GM19351 (cell line): Measurements from ENCODE around the gene ZNF646.

Experiments used
- ATAC-seq: cut with Tn5 transposase; IDR thresholded peaks from one replicate; pipeline ENCODE4 v1.9.1; 2021; ENCODE audit warnings: mild to moderate bottlenecking, moderate library complexity; ENCODE audit not compliant: unreplicated experiment

ZNF646 gene

DNA sequence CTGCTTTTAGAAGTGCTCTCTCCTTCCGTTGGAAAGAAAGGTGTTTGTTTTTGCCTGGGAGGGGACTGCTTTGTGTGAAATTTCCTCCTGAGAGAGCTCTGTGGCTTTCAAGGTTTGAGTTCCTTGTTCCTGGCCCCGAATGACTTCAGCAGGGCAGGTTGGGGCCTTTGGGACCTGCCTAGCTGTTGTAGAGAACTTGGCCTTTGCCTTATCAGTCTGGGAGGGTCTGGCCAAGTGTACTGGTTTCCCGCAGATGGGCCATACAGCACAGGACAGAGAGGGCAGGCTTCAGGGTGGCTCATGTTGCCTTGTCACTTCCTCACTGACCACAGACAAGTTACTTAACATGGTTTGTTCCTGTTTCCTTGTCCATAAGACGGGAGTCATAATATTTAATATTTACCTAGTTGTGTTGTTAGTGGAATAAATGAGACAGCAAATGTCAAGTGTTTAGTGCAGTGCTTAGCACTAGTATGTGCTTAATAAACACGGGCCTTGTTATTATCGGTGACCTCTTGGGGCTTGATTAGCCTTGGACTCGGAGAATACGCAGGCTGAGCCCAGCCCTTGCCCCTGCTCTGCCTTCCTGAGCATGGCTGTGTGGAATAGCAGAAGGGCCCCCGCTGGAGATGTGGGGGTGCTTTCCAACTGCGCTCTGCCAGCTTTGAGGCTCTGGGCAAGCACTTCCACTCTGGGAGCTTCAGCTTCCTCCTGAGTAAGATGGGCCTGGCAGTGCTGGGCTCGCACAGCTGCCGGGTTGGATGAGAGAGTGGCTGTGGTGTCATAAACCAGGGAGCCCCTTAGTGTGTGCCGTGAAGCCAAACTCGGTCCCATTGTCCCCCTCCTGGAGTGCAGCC, 54.7 kb downstream of the ZNF646 start:
- no peak for ATAC-seq

DNA sequence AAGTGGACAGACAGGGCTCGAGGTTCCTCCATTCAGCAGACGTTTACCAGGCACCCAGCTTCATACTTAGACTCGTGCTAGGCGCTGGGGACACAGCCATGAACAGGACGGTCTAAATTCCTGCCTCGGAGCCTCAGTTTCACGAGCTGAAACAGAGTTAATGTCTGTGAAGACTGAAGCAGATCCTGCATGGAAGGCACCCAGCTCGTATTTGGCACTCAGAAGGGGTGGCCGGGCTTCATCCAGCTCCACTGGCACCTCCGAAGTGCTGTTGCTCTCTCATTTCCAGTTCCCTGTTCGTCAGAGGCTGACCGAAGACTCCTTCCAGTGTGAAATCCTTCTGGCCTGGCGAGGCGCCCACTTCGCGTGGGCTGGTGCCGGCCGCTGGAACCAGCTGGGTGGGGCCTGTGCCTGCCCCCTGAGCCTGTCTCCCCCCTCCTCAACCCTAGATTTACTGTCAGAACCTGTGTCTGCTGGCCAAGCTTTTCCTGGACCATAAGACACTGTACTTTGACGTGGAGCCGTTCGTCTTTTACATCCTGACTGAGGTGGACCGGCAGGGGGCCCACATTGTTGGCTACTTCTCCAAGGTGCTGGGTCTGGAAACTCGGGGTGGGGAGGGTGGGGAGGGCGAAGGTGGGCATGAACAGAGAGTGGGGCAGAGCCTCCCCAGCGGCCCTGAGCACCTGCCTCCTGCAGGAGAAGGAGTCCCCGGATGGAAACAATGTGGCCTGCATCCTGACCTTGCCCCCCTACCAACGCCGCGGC, 55.5 kb downstream of the ZNF646 start:
- ATAC-seq: no peak

DNA sequence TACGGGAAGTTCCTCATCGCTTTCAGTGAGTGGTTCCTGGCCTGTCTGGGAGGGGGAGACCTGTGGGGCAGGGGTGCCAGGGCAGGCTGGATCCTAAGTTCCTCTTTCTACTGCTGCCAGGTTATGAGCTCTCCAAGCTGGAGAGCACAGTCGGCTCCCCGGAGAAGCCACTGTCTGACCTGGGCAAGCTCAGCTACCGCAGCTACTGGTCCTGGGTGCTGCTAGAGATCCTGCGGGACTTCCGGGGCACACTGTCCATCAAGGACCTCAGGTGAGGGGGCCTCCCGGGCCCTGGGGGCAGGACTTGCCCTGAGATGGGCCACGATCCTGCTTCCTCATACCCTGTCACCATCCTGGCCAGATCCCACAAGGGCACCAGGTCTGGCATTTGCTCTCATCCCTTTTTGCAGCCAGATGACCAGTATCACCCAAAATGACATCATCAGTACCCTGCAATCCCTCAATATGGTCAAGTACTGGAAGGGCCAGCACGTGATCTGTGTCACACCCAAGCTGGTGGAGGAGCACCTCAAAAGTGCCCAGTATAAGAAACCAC, 56.2 kb downstream of the ZNF646 start:
- no peak for ATAC-seq

DNA sequence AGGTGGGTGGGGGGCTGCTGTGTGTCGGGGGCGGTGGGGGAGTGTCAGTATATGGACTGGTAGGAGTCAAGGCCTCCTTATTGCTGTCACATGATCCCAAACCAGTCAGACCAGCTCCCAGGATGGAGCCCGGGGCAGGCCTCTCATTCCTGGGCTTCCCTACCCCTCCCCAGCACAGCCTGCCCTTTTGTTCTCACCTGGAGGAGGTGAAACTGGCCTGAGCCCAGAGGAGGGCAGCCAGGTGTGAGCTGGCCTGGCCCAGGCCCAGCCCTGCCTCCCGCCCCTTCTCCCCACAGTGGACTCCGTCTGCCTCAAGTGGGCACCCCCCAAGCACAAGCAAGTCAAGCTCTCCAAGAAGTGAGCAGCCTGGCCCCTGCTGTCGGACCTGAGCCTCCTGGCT, 56.7 kb downstream of the ZNF646 start:
- ATAC-seq: no peak

DNA sequence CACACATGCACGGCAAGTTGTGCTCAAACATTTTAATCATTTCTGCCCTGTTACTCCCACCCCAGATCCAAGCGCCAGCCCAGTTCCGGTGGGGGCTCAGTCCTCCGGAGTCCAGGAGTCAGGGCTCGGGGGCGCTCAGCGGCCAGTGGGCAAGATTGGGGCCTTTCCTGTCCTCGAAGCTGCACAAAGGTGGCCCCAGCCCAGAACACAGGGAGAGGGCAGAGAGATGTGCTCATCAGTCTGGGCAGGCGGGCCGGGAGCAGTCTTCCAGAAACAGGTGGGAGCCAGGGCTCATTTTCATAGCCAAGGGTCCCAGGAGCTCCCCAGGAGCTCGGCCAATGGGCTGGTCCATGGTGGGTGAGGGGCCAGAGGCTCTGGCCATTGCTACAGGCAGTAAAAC, 57.2 kb downstream of the ZNF646 start:
- no peak for ATAC-seq

DNA sequence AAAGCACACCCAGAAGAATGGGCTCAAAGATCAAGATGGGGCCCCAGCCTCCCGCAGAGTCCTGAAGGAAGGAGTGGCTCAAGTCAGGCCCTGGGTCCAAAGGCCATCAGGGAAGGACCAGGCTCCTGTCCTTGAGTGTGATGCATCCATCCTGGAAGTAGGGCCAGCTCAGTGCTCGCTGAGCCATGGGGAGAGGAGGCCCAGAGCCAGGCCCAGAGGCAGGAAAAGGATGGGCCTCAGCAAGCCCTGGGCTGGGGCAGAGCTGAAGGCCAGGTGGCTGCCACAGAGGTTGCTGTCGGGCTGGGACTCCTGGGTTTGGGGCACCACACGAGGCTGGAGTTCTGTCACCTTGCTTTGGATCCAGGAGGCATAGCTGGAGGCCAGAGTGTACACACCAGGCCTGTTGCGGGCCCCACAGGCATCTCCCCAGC, 57.6 kb downstream of the ZNF646 start:
- ATAC-seq: no peak

DNA sequence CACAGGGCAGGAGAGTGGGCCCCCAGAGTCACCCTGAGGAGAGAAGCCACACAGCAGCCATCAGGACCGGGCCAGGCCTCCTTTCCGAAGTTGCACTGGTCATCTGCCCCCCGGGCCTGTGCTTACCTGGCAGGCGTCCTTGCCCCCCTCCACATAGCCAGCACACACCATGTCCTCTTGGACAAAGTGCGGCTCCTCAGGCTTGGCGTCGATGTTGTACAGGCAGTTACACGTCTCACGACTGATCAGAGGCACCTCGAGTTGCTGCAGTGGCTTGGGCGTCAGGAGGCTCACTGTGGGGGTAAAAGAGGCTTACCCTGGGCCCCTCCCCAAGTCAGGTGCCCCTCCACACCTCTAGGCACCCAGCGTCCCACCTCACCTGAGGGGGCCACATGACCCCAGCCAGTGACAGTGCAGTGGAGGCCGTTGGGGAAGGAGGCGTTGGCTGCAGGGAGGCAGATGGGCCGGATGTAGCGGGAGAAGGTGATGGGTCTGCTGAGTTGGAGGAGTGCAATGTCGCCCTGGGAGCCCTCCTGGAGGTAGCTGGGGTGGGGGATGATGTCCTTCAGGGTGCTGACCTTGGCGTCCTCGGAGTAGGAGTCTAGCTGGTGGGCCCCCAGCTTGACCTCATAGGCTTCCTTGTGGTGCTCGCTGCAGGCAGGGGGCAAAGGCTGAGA, 58.2 kb downstream of the ZNF646 start:
- no peak for ATAC-seq

DNA sequence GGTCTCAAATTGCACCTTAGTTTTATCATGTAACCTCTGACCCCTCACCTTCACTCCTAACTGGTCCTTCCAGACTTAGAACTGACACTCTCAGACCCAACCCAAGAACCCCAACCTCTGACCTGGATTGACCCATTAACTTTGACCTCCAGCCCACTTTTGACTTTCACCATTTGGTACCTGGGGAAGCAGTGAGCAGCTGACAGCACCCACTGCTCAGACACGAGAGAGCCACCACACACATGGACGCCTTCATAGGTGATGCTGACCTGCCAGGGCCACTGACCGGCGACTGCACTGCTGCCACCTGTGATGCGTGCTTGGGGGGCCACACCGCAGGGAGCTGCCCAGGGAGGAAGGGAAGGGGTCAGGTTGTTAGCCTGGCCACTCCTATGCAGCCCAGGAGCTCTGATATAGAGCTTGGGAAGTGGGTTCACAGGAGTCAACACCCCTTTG, 58.9 kb downstream of the ZNF646 start:
- ATAC-seq: no peak
